SKM-1 (cell line): ENCODE data around the gene CLP1.
"Not testable (repeated sequence)": the region's sequence is repeated elsewhere in the genome, so short reads cannot be mapped to it uniquely, and the experiment has no call there.

Experiments used
- DNase-seq: peaks from one replicate; lab custom pipeline; 2025; ENCODE audit not compliant: unreplicated experiment; lab: John Stamatoyannopoulos, UW

CLP1 gene

GRCh38 chr11:57640068-57640800 lies 17.3 kb upstream of the CLP1 start:
- no peak for DNase-seq

GRCh38 chr11:57641011-57641807 lies 16.4 kb upstream of the CLP1 start:
- peak; percentile 52 for DNase-seq

- no peak for DNase-seq
Observed at GRCh38 chr11:57643802-57644201, 13.8 kb upstream of the CLP1 start.

- peak; percentile 58 for DNase-seq
Observed at GRCh38 chr11:57644748-57645688, 12.5 kb upstream of the CLP1 start.

GRCh38 chr11:57645689-57646085 lies 11.9 kb upstream of the CLP1 start:
- DNase-seq, result no peak

- no peak for DNase-seq
Observed at GRCh38 chr11:57646194-57646798, 11.3 kb upstream of the CLP1 start.

- no peak for DNase-seq
Observed at GRCh38 chr11:57646799-57647303, 10.7 kb upstream of the CLP1 start.

GRCh38 chr11:57647372-57647771 lies 10.2 kb upstream of the CLP1 start:
- DNase-seq, result no peak

- DNase-seq, result no peak
Observed at GRCh38 chr11:57647960-57648800, 9.4 kb upstream of the CLP1 start.

- no peak for DNase-seq
Observed at GRCh38 chr11:57648801-57649735, 8.5 kb upstream of the CLP1 start.

GRCh38 chr11:57649826-57650738 lies 7.5 kb upstream of the CLP1 start, which contains the start of gene YPEL4:
Gene YPEL4, minus strand, starts transcription at chr11:57649912. Its CDS starts 2,805 bp downstream, at chr11:57647107.
- DNase-seq, result no peak

- DNase-seq, result no peak
Observed at GRCh38 chr11:57650739-57651090, 6.8 kb upstream of the CLP1 start.

GRCh38 chr11:57651408-57651807 lies 6.2 kb upstream of the CLP1 start:
- DNase-seq, result no peak

GRCh38 chr11:57652230-57652629 lies 5.3 kb upstream of the CLP1 start:
- not testable (repeated sequence) for DNase-seq

- DNase-seq, result no peak
Observed at GRCh38 chr11:57652662-57653061, 4.9 kb upstream of the CLP1 start.

- DNase-seq, result no peak
Observed at GRCh38 chr11:57653163-57653562, 4.4 kb upstream of the CLP1 start.

GRCh38 chr11:57656885-57657193 lies 723 bp upstream of the CLP1 start:
- no peak for DNase-seq

- no peak for DNase-seq
Observed at GRCh38 chr11:57658023-57658361, 430 bp downstream of the CLP1 start.
